ENCODE results near the gene FRMD3. TPM values are rescaled to one million over a fixed set of nuclear protein-coding genes. Genes with fewer than 3 reads are reported as not detected.

FRMD3 gene
- total RNA-seq, 2 experiments from 2014 or later, result 0.12 TPM; not detected in 1

- CTCF ChIA-PET, result interaction anchor here (0.6 kb wide), 2 partner anchors 40 to 60 kb away, joined by 3 to 4 read pairs; no protein-coding TSS in a partner anchor
- Mint-ChIP-seq H3K9me3 (peaks cover 2% of the 10 kb centered on the region), H3K4me3 (no peak overlapping the region), H3K4me1 (ENCODE audit: low read depth) (no peaks in the 10 kb centered on the region), H3K27ac (no peak overlapping the region), H3K36me3 (ENCODE audit: low read depth) (peaks cover 1% of the 10 kb centered on the region), H3K27me3 (ENCODE audit: low read depth) (no peaks in the 10 kb centered on the region)
- no peak for DNase-seq
- intact Hi-C loops (cut with micrococcal nuclease), result no loop called here
These were observed 53.2 kb downstream of the FRMD3 start for GRCh38 chr9:83484990-83485389.

GRCh38 chr9:83483223-83483622 is 55.0 kb downstream of the FRMD3 start:
- no peak overlapping the region for H3K4me3 Mint-ChIP-seq
- H3K36me3 Mint-ChIP-seq (ENCODE audit: low read depth), result peaks cover 4% of the 10 kb centered on the region
- H3K27ac Mint-ChIP-seq, result no peak overlapping the region
- CTCF ChIA-PET, result interaction anchor here (1.0 kb wide), 1 partner anchor 101 kb away, joined by 3 read pairs; no protein-coding TSS in a partner anchor
- DNase-seq, result no peak
- no peaks in the 10 kb centered on the region for H3K27me3 Mint-ChIP-seq (ENCODE audit: low read depth)
- H3K9me3 Mint-ChIP-seq, result peaks cover 6% of the 10 kb centered on the region
- intact Hi-C loops (cut with micrococcal nuclease), result no loop called here
- H3K4me1 Mint-ChIP-seq (ENCODE audit: low read depth), result no peaks in the 10 kb centered on the region

GRCh38 chr9:83479765-83480164 is 58.4 kb downstream of the FRMD3 start:
- CTCF ChIA-PET, result interaction anchor here (0.5 kb wide), 1 partner anchor 19 kb away, joined by 3 read pairs; no protein-coding TSS in a partner anchor
- Mint-ChIP-seq H3K4me3 (no peak overlapping the region), H3K36me3 (ENCODE audit: low read depth) (peaks cover 6% of the 10 kb centered on the region), H3K27me3 (ENCODE audit: low read depth) (no peaks in the 10 kb centered on the region), H3K4me1 (ENCODE audit: low read depth) (no peaks in the 10 kb centered on the region), H3K9me3 (peaks cover 6% of the 10 kb centered on the region), H3K27ac (no peak overlapping the region)
- intact Hi-C loops (cut with micrococcal nuclease), result loop anchor here (5.0 to 10.0 kb wide), 3 partner anchors 108 to 225 kb away; partner anchors contain the start of gene UBQLN1
- DNase-seq, result no peak

- Mint-ChIP-seq H3K4me1 (ENCODE audit: low read depth) (peaks cover 17% of the 10 kb centered on the region), H3K27me3 (ENCODE audit: low read depth) (no peaks in the 10 kb centered on the region), H3K36me3 (ENCODE audit: low read depth) (peaks cover 6% of the 10 kb centered on the region), H3K9me3 (peaks cover 6% of the 10 kb centered on the region), H3K4me3 (no peak overlapping the region), H3K27ac (no peak overlapping the region)
- CTCF ChIA-PET, result interaction anchor here (1.7 kb wide), 1 partner anchor 143 kb away, joined by 4 read pairs; no protein-coding TSS in a partner anchor
- intact Hi-C loops (cut with micrococcal nuclease), result loop anchor here (5.0 to 10.0 kb wide), 3 partner anchors 110 to 227 kb away; partner anchors contain the start of gene UBQLN1
- no peak for DNase-seq
These were observed 60.6 kb downstream of the FRMD3 start for GRCh38 chr9:83477571-83477970.

- CTCF ChIA-PET, result interaction anchor here (1.7 kb wide), 1 partner anchor 143 kb away, joined by 4 read pairs; no protein-coding TSS in a partner anchor
- intact Hi-C loops (cut with micrococcal nuclease), result loop anchor here (5.0 to 10.0 kb wide), 3 partner anchors 110 to 228 kb away; partner anchors contain the start of gene UBQLN1
- Mint-ChIP-seq H3K4me1 (ENCODE audit: low read depth) (peaks cover 21% of the 10 kb centered on the region), H3K27ac (no peak overlapping the region), H3K9me3 (peaks cover 6% of the 10 kb centered on the region), H3K4me3 (no peak overlapping the region), H3K27me3 (ENCODE audit: low read depth) (no peaks in the 10 kb centered on the region), H3K36me3 (ENCODE audit: low read depth) (peaks cover 6% of the 10 kb centered on the region)
- DNase-seq, result no peak
These were observed 61.1 kb downstream of the FRMD3 start for GRCh38 chr9:83477120-83477519.

- Mint-ChIP-seq H3K27me3 (ENCODE audit: low read depth) (no peaks in the 10 kb centered on the region), H3K4me1 (ENCODE audit: low read depth) (peaks cover 23% of the 10 kb centered on the region), H3K9me3 (peaks cover 6% of the 10 kb centered on the region), H3K4me3 (no peak overlapping the region), H3K36me3 (ENCODE audit: low read depth) (peaks cover 6% of the 10 kb centered on the region), H3K27ac (no peak overlapping the region)
- no peak for DNase-seq
- intact Hi-C loops (cut with micrococcal nuclease), result loop anchor here (5.0 to 10.0 kb wide), 3 partner anchors 111 to 228 kb away; partner anchors contain the start of gene UBQLN1
- CTCF ChIA-PET, result no interaction called here
These were observed 61.7 kb downstream of the FRMD3 start for GRCh38 chr9:83476513-83476912.

GRCh38 chr9:83475741-83476140 is 62.5 kb downstream of the FRMD3 start:
- H3K36me3 Mint-ChIP-seq (ENCODE audit: low read depth), result peaks cover 5% of the 10 kb centered on the region
- DNase-seq, result no peak
- H3K27ac Mint-ChIP-seq, result no peak overlapping the region
- no peaks in the 10 kb centered on the region for H3K27me3 Mint-ChIP-seq (ENCODE audit: low read depth)
- H3K4me3 Mint-ChIP-seq, result no peak overlapping the region
- CTCF ChIA-PET, result no interaction called here
- H3K4me1 Mint-ChIP-seq (ENCODE audit: low read depth), result peaks cover 28% of the 10 kb centered on the region
- H3K9me3 Mint-ChIP-seq, result peaks cover 6% of the 10 kb centered on the region
- intact Hi-C loops (cut with micrococcal nuclease), result loop anchor here (5.0 to 10.0 kb wide), 3 partner anchors 112 to 229 kb away; partner anchors contain the start of gene UBQLN1

- intact Hi-C loops (cut with micrococcal nuclease), result loop anchor here (5.0 to 10.0 kb wide), 3 partner anchors 113 to 230 kb away; partner anchors contain the start of gene UBQLN1
- no peak for DNase-seq
- peaks cover 5% of the 10 kb centered on the region for H3K9me3 Mint-ChIP-seq
- H3K27me3 Mint-ChIP-seq (ENCODE audit: low read depth), result no peaks in the 10 kb centered on the region
- H3K36me3 Mint-ChIP-seq (ENCODE audit: low read depth), result peaks cover 5% of the 10 kb centered on the region
- H3K4me1 Mint-ChIP-seq (ENCODE audit: low read depth), result peaks cover 28% of the 10 kb centered on the region
- no peak overlapping the region for H3K27ac Mint-ChIP-seq
- CTCF ChIA-PET, result interaction anchor here (1.2 kb wide), 1 partner anchor 44 kb away, joined by 3 read pairs; no protein-coding TSS in a partner anchor
- H3K4me3 Mint-ChIP-seq, result no peak overlapping the region
These were observed 63.6 kb downstream of the FRMD3 start for GRCh38 chr9:83474631-83475030.

GRCh38 chr9:83473488-83473971 is 64.7 kb downstream of the FRMD3 start:
- CTCF ChIA-PET, result interaction anchor here (1.2 kb wide), 1 partner anchor 43 kb away, joined by 3 read pairs; no protein-coding TSS in a partner anchor
- Mint-ChIP-seq H3K4me1 (ENCODE audit: low read depth) (peaks cover 28% of the 10 kb centered on the region), H3K27me3 (ENCODE audit: low read depth) (no peaks in the 10 kb centered on the region), H3K27ac (peak overlapping the region; percentile 46), H3K4me3 (peak overlapping the region; percentile 35), H3K9me3 (no peaks in the 10 kb centered on the region), H3K36me3 (ENCODE audit: low read depth) (peaks cover 2% of the 10 kb centered on the region)
- intact Hi-C loops (cut with micrococcal nuclease), result loop anchor here (10.0 kb wide), 2 partner anchors 139 to 231 kb away; partner anchors contain the start of gene UBQLN1
- no peak for DNase-seq

GRCh38 chr9:83472764-83473163 is 65.4 kb downstream of the FRMD3 start:
- no peak overlapping the region for H3K27ac Mint-ChIP-seq
- H3K4me3 Mint-ChIP-seq, result no peak overlapping the region
- DNase-seq, result no peak
- no peaks in the 10 kb centered on the region for H3K27me3 Mint-ChIP-seq (ENCODE audit: low read depth)
- H3K4me1 Mint-ChIP-seq (ENCODE audit: low read depth), result peaks cover 28% of the 10 kb centered on the region
- peaks cover 2% of the 10 kb centered on the region for H3K36me3 Mint-ChIP-seq (ENCODE audit: low read depth)
- CTCF ChIA-PET, result no interaction called here
- intact Hi-C loops (cut with micrococcal nuclease), result loop anchor here (10.0 kb wide), 2 partner anchors 138 to 232 kb away; partner anchors contain the start of gene UBQLN1
- no peaks in the 10 kb centered on the region for H3K9me3 Mint-ChIP-seq

GRCh38 chr9:83472221-83472665 is 66.0 kb downstream of the FRMD3 start:
- Mint-ChIP-seq H3K27me3 (ENCODE audit: low read depth) (no peaks in the 10 kb centered on the region), H3K9me3 (no peaks in the 10 kb centered on the region), H3K36me3 (ENCODE audit: low read depth) (peaks cover 2% of the 10 kb centered on the region), H3K4me1 (ENCODE audit: low read depth) (peaks cover 28% of the 10 kb centered on the region), H3K4me3 (no peak overlapping the region), H3K27ac (no peak overlapping the region)
- CTCF ChIA-PET, result no interaction called here
- intact Hi-C loops (cut with micrococcal nuclease), result loop anchor here (10.0 kb wide), 2 partner anchors 137 to 233 kb away; partner anchors contain the start of gene UBQLN1
- DNase-seq, result no peak

GRCh38 chr9:83471241-83471640 is 67.0 kb downstream of the FRMD3 start:
- peaks cover 2% of the 10 kb centered on the region for H3K36me3 Mint-ChIP-seq (ENCODE audit: low read depth)
- DNase-seq, result no peak
- peaks cover 28% of the 10 kb centered on the region for H3K4me1 Mint-ChIP-seq (ENCODE audit: low read depth)
- H3K4me3 Mint-ChIP-seq, result no peak overlapping the region
- no peak overlapping the region for H3K27ac Mint-ChIP-seq
- no peaks in the 10 kb centered on the region for H3K9me3 Mint-ChIP-seq
- CTCF ChIA-PET, result no interaction called here
- intact Hi-C loops (cut with micrococcal nuclease), result loop anchor here (10.0 kb wide), 2 partner anchors 136 to 234 kb away; partner anchors contain the start of gene UBQLN1
- H3K27me3 Mint-ChIP-seq (ENCODE audit: low read depth), result no peaks in the 10 kb centered on the region

Measured in activated naive CD4-positive, alpha-beta T cell treated with anti-CD3 and anti-CD28 coated beads for 36 hours (primary cell).